DMS53 treated with DMSO at 0.1 percent for 48 hours (cell line): Measurements from ENCODE around the gene CDH1.

Experiments used
- DNase-seq: peaks from one replicate; lab custom pipeline; 2025; ENCODE audit not compliant: unreplicated experiment; lab: John Stamatoyannopoulos, UW

Gene CDH1

GRCh38 chr16:68731637-68732036 is 5.5 kb upstream of the CDH1 start:
- no peak for DNase-seq

DNA sequence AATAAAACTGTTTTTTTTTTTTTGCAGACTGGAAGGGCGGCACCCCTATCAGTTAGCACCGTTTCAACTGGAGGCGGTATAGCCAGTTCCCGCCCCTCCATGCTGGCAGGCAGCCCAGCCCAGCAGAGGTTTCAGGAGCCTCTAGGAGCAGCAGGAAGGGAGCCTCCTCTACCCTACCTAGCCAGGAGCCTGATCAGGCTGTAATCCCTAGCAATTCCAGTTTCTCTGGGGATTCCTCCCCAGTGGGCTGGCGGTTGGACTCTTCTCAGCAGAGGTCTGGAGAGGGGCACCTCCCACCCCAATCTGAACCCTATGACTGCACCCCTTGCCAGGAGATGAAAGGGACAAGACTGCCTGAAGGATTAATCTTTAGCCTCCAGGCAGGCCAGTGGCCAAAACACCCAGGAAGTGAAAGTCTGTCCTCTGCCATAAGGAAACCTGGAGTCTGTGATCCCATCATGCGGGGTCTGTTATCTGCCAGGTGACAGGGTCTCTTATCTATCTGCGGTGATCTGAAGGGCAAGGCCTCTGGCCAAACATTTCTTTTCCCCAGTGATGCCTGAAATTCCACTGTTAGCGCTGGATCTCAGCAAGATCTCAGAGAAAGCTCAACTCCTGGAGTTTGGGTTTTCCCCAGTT is 4.9 kb upstream of the CDH1 start:
- DNase-seq: peak; percentile 58

GRCh38 chr16:68732741-68733399 is 4.2 kb upstream of the CDH1 start:
- DNase-seq: no peak

DNA sequence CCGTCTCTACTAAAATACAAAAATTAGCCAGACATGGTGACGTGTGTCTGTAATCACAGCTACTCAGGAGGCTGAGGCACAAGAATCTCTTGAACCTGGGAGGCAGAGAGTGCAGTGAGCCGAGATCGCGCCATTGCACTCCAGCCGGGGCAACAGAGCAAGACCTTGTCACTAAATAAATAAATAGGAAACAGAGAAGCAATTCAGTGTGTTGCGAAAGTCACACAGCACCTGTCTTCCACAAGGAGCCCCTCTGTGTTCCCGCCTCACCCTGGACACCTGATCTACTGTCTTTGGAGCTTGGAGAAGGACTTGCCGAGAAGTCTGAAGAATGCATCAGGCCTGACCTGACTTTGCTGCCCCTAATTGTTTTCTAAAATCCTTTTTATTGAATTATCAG is 3.5 kb upstream of the CDH1 start:
- no peak for DNase-seq

- DNase-seq: no peak
These were observed 2.3 kb upstream of the CDH1 start for GRCh38 chr16:68734782-68735181.

DNA sequence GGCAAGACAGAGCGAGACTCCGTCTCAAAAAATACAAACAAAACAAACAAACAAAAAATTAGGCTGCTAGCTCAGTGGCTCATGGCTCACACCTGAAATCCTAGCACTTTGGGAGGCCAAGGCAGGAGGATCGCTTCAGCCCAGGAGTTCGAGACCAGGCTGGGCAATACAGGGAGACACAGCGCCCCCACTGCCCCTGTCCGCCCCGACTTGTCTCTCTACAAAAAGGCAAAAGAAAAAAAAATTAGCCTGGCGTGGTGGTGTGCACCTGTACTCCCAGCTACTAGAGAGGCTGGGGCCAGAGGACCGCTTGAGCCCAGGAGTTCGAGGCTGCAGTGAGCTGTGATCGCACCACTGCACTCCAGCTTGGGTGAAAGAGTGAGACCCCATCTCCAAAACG is 531 bp upstream of the CDH1 start:
- DNase-seq: no peak

DNA sequence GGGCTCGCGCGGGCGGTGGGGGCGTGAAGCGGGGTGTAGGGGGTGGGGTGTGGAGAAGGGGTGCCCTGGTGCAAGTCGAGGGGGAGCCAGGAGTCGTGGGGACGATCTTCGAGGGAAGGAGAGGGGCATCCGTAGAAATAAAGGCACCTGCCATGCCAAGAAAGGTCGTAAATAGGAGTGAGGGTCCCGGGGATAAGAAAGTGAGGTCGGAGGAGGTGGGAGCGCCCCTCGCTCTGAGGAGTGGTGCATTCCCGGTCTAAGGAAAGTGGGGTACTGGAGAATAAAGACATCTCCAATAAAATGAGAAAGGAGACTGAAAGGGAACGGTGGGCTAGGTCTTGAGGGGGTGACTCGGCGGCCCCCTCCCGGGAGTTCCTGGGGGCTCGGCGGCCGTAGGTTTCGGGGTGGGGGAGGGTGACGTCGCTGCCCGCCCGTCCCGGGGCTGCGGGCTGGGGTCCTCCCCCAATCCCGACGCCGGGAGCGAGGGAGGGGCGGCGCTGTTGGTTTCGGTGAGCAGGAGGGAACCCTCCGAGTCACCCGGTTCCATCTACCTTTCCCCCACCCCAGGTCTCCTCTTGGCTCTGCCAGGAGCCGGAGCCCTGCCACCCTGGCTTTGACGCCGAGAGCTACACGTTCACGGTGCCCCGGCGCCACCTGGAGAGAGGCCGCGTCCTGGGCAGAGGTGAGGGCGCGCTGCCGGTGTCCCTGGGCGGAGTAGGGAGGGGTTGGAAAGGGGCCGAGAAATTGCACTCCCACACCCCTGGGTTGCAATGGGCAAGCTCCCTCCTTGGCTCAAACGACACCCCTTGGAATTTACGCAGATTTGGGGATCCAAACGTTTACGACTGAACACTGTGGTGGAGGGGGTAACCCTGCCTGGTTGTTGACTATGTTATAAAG is 888 bp downstream of the CDH1 start:
- peak; percentile 31 for DNase-seq

GRCh38 chr16:68739964-68740627 is 3.0 kb downstream of the CDH1 start:
- no peak for DNase-seq

DNA sequence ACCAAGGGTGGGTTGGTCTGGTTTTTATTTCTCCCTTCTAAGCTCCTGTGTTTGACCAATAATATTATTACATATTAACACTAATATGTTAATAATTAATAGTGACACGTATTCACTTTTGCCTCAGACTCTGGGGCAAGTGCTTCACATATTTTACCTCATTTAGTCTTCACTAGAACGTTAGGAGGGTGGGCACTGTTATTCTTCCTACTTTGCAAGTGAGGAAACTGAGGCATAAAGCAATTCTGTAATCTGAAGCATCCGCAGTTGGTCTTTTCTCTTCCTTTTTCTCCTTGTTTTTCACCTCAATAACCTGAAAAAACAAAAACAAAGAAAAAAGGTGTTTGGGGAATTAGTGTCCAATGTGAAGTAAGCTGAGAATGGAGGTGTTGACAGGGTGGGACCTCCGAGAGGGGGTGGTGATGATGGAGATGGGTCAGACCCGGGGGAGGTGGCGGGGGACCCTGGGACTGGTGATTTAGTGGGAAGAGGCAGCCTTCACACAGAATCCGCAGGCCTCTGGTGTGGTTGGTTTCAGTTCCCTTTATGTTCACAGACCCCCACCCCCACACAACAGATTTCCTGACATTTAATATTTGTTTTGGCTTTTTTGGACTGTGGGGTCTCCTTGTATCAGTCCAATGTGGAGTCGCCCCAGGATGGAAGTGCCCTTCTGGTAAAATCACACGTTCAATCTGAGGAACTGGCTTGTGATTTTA is 3.7 kb downstream of the CDH1 start:
- no peak for DNase-seq

DNA sequence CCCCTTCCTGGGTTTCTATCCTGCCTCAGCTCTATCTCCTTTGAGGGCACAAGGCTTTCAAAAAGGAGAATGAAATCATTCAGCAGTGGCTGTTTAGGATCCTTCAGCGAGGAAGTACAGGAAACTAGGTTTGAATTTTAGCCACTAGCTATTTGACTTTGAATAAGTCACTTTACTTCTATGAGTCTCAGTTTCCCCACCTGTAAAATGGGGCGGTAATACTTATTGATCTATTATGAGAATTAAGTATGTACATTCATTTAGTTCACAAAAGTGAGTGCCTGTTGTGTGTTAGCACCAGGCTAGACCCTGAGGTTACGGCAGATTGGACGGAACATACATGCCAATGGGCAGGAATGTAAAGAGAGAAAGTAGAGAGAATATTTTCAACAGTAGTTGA is 6.6 kb downstream of the CDH1 start:
- no peak for DNase-seq

- peak; percentile 93 for DNase-seq
These were observed 7.7 kb downstream of the CDH1 start for GRCh38 chr16:68744744-68745280.

GRCh38 chr16:68746951-68747350 is 9.9 kb downstream of the CDH1 start:
- no peak for DNase-seq

DNA sequence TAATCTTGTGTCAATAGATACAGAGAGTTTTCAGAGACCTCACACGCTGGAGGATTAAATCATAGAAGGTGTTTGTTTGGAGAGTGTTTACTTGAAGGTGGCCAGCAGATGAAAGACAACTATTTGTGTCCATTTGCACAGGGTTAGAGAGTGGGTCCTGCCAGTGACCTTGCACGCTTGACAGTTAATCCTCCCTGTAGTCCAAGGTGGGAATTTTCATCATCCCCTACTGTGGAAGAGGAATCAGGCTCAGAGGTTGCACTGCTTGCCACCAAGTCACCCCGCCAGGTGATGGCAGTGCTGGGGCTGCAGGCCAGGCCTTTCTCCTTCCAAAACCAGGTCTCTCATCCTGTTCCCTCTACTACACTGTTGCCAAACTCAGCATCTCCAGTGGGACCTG is 12.3 kb downstream of the CDH1 start:
- DNase-seq: peak; percentile 16

DNA sequence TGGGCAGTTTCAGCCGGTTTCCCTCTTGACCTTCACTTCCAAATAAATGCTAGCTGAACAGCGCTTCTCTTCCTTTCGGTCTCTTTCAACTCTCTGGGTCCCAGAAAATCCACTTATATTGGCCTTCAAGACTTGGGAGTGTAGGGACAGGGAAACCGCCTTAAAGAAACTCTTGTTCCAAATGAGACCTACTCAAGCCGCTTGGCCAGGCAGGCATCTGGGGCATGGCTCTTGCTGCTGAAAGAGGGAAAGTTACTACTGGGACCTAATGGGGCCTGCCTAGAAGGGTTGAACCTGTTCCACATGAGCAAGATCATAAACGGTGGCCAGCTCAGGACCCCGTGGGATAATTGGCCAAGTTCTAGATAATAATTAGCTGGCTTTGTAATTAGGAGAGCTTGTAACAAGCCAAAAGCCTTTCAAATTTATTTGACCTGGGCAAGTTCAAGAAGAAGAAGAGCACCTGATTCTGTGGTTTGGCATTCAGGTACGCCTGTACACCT is 13.2 kb downstream of the CDH1 start:
- no peak for DNase-seq

DNA sequence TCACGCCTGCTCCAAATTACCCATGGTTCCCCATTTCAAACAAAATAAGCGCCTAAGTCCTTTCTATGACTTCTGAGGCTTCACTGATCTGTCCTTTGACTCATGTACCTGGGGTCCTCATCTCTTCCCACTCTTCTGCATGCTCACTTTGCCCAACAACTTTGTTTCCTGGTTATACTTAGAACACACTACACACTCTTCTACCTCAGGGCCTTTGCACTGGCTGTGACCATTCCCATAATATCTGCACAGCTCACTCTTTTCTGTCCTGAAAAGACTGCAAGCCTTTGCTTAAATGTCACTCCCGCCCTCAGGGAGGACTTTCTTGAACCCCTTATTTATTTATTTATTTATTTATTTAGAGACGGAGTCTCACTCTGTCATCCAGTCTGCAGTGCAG is 14.1 kb downstream of the CDH1 start:
- DNase-seq: no peak

DNA sequence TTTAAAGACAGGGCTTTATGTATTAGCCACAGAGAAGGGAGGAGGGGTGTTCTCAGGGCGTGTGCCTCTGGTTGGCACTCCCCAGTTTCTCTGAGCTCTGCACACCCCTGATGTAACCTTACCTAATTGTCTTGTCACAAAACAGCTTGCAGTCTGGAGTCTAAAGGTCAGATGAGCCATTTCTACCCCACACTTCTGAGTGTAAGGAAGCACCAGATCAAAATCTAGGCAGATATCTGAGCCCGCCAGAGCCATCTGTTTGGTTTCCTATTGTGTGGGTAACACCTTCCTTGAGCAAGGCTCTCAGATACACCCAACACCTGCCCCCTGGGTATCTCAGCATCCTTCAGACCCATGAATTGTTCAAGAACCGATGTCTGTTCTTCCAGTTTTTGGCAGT is 15.5 kb downstream of the CDH1 start:
- no peak for DNase-seq

DNA sequence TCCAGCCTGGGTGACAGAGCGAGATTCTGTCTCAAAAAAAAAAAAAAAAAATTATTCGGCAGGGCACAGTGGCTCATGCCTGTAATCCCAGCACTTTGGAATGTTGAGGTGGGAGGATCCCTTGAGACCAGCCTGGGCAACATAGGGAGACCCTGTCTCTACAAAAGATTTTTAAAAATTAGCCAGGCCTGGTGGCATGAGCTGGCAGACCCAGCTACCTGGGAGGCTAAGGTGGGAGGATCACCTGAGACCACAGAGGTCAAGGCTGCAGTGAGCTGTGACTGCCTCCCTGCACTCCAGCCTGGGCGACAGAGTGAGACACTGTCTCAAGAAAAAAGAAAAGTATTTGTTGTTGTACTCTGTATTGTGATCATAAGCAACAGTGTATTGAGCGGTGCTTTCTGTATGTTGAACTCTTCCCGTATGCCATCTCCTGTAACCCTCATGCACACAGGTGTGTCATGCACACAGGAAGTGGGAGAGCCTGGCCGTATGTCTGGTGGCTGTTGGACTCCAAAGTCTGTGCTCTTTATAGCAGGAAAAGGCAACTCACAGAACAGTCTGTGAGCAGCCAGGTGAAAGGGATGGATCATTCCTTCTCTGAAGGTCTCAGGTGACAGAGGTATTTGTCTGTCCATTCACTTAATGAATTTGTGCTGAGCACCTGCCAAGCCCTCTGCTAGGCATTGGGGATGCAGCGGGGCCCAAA is 17.1 kb downstream of the CDH1 start:
- DNase-seq: peak; percentile 29

DNA sequence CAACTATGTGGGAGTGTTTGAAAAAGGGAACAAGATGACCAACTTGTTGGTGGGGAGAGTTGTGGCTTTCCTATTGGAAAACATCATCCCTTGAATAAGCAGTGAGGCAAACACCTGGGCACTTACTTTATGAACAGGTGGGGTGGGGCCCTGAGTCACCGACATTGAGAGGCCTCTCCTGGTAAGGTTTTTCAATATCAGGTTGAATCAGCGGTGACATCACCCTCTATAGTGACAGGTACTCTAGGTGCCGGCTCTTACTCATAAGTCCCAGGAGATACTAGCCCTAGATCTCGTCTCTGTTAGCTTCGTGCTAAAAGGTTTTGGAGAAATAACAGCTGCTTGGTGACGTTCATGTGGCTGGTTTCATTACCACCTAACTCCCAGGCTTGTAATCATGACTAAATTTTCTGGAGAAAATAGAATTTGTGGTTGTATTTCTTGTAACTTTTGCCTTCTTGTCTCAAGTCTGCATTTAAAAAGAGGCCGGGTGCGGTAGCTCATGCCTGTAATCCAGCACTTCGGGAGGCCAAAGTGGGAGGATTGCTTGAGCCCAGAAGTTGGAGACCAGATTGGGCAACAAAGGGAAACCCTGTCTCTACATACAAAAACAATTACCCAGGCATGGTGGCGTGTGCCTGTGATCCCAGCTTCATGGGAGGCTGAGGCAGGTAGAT is 19.3 kb downstream of the CDH1 start:
- DNase-seq: peak; percentile 97

GRCh38 chr16:68757625-68757935 is 20.5 kb downstream of the CDH1 start:
- no peak for DNase-seq
